ENCODE data around the gene AFF2.

Gene AFF2

GRCh38 chrX:148542481-148543255 is 42.3 kb downstream of the AFF2 start:
- no peak overlapping the region for H3K4me3 ChIP-seq (ENCODE audit: low read depth, low read length)
- TF ChIP-seq CTCF (IDR thresholded peaks at IDR 0.05; ENCODE audit: low read depth, low read length), result no peak

DNA sequence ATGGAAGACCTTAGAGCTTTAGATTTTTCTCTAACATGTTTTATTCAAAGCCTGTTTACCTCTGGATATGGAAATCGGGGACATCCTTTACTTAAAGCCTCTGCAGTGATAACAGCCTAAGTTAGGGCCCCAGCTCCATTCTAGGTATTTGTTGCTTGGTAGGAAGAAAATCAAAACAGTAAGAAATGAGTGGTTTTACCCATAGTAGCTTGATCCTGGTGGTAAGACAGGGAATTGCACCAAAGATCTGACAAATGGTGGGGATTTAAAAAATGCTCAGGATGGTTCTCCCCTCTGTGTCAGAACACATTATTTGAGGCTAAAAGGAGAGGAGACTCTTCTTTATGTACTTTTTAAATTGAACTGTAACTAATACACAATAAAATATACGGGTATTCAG is 52.4 kb downstream of the AFF2 start:
- H3K4me3 ChIP-seq (ENCODE audit: low read depth, low read length), result no peak overlapping the region
- TF ChIP-seq CTCF (IDR thresholded peaks at IDR 0.05; ENCODE audit: low read depth, low read length), result no peak

- H3K4me3 ChIP-seq (ENCODE audit: low read depth, low read length), result no peak overlapping the region
- no peak for TF ChIP-seq CTCF (IDR thresholded peaks at IDR 0.05; ENCODE audit: low read depth, low read length)
These were observed 54.7 kb downstream of the AFF2 start for GRCh38 chrX:148555101-148555500.

DNA sequence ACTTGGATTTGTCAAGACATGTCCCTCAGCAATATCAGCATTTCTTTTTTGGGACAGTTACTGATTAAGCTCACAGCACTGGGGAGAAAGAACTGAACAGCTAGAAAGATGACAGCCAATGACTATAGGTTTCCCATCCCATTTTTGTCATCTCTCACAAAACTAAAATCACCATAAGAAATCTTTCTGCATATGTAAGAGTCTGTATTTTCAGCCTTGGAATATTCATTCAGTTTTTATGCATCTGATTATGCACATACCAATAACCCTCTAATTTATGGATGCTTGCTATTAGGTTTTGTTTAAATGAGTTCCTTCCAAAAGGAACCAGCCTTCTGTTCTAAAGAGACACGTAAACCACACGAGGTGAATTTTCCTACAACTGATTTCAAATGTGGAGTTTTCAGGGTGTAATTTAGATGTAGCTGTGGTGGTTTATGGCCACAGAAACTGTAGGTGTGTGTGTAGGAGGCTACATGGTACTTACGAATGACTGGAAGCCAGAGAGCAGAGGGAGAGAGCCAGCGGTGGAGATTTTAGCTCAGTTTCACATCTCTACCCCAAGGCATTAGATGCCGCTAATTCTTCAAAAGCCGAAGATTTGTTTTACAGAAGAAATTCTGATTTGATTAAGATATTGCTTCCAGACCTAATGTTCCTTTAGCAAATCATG is 55.3 kb downstream of the AFF2 start:
- no peak overlapping the region for H3K4me3 ChIP-seq (ENCODE audit: low read depth, low read length)
- no peak for TF ChIP-seq CTCF (IDR thresholded peaks at IDR 0.05; ENCODE audit: low read depth, low read length)

DNA sequence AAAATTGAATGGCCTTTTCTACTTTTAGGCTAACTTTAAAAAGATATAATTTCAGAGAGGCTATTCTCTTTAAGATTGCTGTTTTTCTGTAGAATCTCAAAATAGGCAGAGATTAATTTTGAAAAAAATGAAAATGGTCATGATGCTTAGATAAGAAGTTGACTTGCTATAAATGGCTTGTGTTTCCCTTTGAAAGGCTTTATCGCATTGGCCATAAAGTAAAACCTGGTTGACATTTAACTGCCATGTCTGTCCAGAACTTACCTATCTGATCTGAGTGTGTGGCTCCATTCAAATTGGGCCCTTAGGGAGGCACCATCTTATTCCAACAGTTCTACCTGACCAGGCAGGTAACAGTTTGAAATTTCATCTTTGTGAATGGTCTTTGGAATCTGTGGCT is 56.1 kb downstream of the AFF2 start:
- no peak for TF ChIP-seq CTCF (IDR thresholded peaks at IDR 0.05; ENCODE audit: low read depth, low read length)
- H3K4me3 ChIP-seq (ENCODE audit: low read depth, low read length), result no peak overlapping the region

DNA sequence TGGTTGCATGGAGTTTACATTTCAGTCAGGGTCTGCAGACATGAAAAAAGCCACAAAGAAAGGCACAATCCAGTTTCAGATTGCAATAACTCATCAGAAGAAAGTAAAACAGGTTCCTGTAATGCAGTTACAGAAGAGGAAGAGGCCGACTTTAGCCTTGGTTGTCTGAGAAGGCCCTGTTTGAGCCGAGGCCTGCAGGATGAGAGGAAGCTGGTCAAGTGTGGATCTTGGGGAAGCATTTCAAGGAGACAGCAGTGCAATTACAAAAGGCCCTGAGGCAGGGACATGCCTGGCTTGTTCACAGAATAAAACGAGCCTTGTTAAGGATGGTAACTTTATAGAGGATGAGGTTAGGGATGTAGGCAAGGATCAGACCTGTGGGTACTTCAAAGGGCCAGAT is 62.4 kb downstream of the AFF2 start:
- TF ChIP-seq CTCF (IDR thresholded peaks at IDR 0.05; ENCODE audit: low read depth, low read length), result no peak
- H3K4me3 ChIP-seq (ENCODE audit: low read depth, low read length), result no peak overlapping the region

GRCh38 chrX:148567229-148567628 is 66.8 kb downstream of the AFF2 start:
- no peak overlapping the region for H3K4me3 ChIP-seq (ENCODE audit: low read depth, low read length)
- no peak for TF ChIP-seq CTCF (IDR thresholded peaks at IDR 0.05; ENCODE audit: low read depth, low read length)
